EL (cell line): ENCODE measurements around the gene BCAT1.
"Not testable (repeated sequence)": the region's sequence is repeated elsewhere in the genome, so short reads cannot be mapped to it uniquely, and the experiment has no call there.

Experiments
- DNase-seq: peaks from one replicate; pipeline ENCODE4 v3.0.0-alpha.2; 2016

BCAT1 gene

DNA sequence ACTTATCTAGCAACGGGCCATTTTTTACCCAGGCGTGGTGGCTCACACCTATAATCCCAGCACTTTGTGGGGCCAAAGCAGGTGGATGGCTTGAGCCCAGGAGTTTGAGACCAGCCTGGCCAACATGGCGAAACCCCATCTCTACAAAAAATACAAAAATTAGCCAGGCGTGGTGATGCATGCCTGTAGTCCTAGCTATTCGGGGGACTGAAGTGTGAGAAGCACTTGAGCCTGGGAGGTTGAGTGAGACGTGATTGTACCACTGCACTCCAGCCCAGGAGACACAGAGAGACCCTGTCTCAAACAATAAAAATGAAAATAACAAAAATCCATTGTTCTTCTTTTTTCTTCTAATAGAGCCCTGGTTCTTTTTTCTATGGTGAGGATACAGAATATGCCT is 7.5 kb upstream of the BCAT1 start:
- DNase-seq: not testable (repeated sequence)

DNA sequence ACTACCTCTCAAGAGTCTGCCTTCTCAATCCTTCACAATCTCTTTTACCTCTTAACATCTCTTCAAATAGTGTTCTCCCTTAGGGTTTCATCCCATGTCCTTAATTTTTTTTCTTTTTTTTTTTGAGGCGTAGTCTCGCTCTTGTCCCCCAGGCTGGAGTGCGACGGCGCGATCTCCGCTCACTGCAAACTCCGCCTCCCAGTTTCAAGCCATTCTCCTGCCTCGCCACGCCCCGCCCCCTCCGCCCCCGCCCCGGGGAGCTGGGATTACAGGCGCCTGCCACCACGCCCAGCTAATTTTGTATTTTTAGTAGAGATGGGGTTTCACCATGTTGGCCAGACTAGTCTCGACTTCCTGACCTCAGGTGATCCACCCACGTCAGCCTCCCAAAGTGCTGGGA is 7.0 kb upstream of the BCAT1 start:
- DNase-seq: no peak

DNA sequence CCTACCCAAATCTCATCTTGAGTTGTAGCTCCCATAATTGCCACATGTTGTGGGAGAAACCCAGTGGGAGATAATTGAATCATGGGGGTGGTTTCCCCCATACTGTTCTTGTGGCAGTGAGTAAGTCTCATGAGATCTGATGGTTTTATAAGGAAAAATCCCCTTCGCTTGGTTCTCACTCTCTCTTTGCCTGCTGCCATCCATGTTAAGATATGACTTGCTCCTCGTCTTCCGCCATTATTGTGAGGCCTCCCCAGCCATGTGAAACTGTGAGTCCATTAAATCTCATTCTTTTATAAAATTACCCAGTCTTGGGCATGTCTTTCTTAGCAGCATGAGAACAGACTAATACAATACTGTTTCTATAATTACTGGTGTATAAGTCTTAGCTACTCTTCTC is 6.5 kb upstream of the BCAT1 start:
- no peak for DNase-seq

DNA sequence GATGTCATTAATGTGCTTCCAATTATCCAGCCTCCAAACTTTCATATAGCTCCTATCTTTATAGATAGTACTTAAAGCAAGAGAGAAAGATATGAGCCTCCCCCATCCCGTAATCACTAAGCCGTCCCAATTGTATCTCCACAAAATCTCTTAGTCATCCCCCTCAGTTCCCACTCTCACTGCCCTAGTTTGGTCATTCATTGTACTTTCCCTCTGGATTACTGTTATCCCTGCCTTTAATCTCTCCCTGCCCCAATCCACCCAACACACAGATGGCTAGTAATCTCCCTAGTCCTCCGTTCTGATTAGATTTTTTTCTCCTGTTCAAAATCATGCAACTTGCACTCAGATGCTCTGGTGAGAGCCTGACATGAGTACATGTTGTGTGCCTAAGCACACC is 5.4 kb upstream of the BCAT1 start:
- DNase-seq: no peak

DNA sequence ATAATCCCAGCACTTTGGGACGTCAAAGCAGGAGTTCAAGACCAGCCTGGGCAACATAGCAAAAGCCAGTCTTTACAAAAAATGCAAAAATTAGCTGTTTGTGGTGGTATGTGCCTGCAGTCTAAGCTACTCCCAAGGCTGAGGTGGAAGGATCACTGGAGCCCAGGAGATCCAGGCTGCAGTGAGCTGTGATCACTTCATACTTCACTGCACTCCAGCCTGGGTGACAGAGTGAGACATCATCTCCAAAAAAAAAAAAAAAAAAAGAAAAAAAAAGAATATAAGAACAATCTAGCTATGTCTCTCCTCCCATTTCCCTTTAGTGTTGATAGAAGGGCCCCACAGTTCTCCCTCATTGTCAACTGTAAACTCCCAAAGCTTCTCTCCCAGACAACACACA is 3.5 kb upstream of the BCAT1 start:
- DNase-seq: no peak

DNA sequence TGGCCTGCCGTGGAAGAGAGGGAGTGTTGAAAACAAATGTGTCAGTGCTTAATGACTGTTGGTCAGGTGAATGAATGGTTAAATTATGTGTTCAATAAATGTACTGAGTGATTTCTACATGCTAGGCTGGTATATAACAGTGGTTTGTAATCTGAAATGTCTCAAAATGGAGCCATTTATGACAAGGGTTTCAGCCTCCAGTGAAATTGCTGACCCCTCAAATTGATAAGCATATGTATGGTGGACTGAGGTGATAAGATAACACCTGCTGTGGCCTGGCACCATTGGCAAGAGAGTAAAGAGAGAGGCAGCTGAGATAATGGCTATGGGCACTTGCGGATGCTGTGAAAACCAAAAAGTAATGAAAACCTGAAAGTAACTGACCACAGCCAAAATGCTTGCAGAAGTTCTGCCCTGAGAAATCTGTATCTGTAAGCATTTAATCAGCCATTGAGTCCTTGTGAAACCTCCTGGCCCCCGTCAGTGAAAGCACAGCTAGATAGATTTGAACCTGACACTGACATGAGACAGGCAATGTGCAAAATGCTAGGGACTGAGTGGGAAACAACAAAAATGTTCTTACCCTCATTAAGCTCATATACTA is 1.4 kb upstream of the BCAT1 start:
- no peak for DNase-seq

DNA sequence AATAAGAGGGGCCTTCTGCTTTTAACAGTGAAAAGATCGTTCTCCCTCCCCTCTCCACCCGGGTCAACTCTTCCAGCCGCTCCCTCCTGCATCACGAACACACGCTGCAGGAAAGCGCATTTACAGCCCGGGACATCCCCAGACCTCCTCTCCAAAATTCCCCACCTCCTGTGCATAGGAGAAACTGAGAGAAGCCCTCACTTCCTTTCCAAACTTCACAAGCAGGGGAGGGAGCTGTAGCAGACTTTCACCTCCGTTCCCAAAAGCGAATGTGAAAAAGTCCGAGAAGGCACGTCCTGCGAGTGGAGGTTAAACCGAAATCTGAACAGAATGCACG is 513 bp downstream of the BCAT1 start:
- peak; percentile 55 for DNase-seq

DNA sequence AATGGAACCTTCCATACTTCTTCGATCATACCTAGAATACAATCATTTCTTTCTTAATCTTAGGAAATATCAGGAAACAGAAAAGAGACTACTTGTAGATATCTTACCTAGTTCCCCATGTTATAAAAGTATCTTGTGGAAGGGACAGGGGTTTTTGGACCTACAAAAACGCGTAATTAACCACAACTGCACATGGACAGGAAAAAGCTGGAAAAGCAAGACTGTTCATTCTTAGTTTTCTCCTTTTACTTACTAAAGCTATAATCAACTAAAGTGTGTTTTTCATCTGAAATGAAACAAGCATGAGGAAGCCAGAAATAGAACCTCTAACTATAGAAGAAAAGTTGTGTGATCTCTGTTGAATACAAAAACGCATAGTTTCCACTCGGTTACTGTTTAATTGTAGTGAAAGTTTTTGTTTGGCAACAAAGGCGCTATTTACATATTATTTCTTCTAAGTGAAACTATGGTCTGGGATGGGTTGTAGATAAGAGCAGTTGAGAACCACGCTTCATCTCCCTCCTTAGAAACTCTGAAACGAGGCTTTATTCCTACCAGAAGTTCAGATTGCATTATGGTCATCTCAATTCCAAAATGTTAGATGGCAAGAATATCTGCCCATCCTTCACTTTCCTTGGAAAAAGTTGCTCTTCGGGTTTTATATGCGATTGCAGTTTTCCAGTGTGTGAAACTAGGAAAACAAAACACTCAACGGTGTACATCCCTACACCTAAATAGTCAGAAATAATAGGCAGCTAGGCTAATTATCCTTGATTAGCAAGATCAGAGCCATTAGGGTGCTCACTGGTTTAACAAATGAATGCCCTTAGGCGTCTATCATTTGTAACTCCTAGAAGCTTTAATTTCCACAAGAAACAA is 1.1 kb downstream of the BCAT1 start:
- DNase-seq: no peak

DNA sequence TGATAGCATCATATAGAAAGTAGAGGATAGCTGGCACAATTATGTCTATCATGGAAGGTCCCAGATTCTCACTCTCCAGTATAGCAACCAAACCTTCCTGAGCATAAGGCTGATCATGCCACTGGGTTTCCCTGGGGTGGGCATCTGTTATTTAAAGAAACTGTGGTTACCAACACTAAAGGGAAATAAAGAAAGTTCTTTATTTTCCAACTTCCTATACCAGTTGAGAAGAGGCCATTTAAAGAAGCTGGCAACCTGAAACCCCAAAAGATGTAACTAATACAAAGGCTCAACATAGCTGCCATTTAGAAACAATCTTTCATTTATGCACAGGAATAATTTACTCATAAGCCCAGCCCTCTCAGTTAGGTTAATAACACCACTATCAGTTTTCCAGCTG is 3.1 kb downstream of the BCAT1 start:
- DNase-seq: no peak

DNA sequence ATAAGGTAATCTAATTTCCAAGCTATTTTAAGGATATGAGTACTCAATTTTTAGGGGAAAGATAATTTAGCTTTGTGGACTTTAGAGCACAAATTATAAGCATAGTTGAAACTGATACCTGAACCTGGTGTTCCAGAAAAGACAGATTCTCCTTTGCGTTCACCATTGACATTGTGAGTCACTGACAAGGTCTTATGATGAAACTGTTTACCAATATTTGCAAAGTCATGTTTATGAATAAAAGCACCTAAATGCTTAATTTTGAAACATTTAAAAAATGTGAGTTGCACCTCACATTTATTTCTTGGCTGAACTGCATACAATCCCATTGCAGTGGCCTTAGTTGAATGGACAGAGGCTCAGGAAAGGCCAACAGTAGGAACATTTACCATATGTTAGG is 3.9 kb downstream of the BCAT1 start:
- no peak for DNase-seq

DNA sequence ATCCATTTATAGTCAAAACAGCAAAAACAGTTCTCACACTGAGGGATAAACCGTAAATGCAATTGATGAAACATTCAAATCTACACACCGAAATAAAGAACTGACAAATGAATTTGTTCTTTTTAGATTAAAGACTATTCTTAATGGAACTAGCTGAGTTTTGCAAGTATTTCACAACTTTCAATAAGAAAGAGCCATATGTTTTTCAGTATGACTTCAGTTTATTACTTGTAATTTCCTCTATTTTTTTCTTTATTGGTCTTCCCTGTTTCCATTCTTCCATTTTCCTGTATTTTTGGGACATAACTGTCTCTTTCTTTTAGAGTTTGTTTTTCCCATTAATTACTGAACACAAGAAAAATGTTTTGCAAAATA is 4.3 kb downstream of the BCAT1 start:
- DNase-seq: no peak

DNA sequence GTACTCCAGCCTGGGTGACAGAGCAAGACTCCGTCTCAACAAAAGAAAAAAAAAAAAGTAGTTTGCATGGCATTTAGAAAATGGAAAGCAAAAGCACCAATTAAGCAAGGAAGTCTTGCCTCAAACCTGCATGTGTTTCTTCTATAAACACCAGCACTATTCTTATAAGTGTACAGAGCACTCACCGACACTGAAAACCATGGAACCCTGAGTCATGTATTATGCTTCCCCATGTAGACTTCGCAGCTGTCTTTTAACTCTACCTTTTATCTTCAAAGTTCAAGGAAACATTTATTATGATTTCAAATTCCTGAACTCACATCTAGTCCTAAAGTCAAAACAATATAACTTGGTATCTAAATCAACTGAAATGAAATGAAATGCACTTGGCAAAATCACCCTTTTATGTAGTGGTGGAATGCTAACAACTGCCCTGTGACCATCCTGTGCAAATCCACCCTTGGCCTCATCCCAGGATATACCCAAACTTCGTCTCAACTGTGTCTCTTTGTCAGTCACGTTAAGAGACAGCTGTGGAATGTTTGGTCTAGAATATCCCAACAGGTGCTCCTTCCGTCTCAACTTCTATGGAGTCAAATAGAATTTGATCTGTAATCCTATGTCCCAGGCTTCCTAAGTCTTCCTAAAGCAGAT is 4.8 kb downstream of the BCAT1 start:
- no peak for DNase-seq

DNA sequence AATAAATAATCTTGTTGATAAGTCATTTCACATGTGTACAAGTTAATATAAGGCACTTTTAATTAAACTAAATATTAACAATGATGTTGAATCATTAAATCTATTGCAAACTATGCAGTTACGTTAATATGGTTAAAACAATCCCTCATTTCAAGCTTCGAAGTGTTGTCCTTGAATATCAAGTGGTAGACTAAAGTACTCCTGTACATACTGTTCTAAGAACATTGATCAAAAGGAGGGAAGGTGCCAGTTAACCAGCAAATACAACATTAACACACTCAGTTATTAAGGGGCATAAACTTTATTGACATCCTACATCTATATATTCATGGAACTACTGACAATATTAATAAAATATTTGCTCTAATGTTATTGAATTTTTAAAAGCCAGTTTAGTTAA is 8.7 kb downstream of the BCAT1 start:
- no peak for DNase-seq

DNA sequence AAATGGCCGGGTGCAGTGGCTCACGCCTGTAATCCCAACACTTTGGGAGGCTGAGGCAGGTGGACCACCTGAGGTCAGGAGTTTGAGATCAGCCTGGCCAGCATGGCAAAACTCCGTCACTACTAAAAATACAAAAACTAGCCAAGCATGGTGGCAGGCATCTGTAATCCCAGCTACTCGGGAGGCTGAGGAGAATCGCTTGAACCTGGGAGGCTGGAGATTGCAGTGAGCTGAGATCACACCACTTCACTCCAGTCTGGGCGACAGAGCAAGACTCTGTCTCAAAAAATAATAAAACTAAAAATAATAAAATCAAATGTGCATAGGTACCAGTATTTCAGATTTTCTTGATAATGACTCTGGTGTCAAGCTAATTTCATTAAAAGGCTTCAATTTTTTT is 9.3 kb downstream of the BCAT1 start:
- not testable (repeated sequence) for DNase-seq

DNA sequence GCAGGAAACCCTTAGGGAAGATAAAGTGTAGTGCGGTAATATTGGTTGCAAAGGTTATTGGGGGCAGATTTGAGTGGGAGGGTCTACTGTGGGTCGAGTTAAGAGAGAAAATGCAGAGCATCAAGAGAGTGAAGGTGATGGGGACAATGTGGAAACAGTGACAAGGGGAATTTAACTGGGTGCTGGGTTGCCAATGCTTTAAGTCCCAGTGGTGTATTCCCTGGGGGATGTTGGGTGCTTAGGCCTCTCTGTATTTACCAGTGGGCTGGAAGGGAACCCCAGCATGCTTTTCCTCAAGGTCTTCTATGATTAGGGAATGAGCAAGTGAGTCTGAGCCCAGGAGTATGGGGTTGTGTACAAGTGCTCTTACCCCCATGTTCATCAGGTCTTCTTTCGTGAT is 10.6 kb downstream of the BCAT1 start:
- no peak for DNase-seq

DNA sequence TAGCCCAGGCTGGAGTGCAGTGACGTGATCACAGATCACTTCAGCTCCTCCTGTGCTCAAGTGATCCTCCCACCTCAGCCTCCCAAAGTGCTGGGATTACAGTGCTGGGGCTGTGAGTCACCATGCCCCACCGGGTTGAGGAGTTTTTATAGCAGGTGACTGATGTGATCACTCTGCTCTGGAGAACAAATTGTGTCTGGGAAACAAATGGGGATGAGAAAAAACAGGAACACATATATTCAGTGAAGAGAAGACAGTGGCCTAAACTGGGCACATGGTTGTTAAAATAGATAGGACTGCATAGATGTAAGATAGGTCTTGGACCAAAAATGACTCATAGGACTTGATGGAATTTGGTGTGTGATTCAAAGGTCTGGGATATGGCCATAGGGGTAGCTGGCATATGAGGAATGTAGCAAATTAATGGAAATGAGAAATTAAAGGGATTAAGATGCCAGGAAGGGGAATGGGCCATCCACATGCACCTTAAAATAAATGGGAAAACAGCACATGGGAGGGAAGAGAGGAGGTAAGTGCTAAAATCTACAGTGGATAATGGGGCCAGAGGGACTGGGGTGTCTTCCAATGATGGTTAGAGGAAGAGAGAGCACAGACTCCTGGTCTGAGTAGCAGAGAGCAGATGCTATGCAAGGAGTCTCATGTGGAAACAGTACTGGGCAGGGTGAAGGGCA is 11.2 kb downstream of the BCAT1 start:
- DNase-seq: peak; percentile 78

DNA sequence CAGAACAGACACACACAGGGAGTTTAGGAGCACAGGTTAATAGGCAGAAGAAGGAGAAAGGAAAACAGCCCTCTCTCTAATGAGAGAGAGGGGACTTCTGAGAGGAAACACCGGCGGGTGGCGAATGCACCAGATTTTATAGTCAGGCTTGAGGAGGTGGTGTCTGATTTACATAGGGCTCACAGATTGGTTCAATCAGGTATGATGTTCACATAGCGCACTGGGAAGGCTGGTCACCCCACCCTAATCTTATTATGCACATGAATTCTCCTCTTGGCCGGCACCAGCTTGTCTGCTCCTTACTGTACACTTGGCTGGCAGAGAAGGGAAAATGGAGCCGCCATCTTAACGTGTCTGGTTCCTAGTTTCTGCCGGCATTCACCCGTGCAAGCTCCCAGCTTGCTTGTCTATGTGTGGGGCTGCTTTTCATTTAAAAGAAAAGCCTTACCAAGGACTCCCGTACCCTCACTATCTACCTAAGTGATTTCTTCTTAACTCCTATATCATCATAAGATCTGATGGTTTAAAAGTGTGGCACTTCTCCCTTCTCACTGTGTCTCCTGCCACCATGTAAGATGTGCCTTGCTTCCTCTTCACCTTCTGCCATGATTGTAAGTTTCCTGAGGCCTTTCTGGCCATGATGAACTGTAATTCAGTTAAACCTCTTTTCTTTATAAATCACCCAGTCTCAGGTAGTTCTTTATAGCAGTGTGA is 15.1 kb downstream of the BCAT1 start:
- no peak for DNase-seq

DNA sequence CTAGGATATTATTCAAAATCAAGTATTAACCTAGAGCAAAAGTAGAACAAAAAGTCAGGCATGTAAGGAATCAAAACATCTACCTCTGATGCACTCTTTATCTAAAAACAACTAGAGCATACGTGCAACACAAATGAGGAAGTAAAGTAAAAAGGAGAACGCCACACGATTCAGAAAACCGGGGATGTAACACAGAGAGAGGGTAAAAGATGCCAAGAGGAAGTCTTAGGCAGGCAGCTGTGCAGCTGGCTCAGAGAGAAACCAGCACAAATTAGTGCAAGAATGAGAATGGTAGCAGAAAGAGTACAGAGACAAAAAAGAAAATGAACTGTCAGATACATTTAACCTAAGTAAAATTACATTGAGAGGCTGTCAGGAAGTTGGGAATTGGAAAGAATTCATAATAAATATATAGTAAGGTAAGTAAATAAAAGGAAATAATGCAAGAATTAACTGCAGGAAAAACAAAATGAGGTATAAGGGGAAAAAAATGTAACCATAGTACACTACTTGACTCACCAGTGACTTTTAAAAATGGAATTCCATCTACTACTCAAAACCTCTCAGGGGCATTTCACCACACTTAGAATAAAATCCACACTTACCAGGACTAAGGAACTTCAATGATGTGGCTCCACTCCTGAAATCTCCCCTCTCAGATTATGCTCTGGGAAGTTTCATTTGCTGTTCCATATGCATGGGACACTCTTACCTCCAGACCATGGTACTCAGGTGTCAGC is 17.1 kb downstream of the BCAT1 start:
- DNase-seq: peak; percentile 54

DNA sequence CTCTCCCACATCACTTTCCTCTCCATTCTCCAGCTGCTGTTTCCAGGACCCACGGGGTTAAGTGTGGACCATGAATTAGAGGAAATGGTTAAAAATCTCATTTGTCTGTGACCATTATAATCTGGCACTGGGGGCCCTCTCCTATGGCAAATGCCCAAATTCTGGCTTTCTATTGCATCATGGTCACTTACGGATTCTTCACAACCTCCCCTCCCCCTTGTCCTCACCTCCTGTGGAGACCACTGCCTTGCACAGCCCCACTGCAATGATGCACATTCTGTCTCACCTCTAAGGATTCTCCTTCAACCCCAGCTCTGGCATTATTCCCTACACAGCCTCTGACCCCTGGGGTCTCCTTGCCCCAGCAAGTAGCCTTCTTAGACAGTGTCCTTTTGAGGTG is 18.9 kb downstream of the BCAT1 start:
- no peak for DNase-seq

DNA sequence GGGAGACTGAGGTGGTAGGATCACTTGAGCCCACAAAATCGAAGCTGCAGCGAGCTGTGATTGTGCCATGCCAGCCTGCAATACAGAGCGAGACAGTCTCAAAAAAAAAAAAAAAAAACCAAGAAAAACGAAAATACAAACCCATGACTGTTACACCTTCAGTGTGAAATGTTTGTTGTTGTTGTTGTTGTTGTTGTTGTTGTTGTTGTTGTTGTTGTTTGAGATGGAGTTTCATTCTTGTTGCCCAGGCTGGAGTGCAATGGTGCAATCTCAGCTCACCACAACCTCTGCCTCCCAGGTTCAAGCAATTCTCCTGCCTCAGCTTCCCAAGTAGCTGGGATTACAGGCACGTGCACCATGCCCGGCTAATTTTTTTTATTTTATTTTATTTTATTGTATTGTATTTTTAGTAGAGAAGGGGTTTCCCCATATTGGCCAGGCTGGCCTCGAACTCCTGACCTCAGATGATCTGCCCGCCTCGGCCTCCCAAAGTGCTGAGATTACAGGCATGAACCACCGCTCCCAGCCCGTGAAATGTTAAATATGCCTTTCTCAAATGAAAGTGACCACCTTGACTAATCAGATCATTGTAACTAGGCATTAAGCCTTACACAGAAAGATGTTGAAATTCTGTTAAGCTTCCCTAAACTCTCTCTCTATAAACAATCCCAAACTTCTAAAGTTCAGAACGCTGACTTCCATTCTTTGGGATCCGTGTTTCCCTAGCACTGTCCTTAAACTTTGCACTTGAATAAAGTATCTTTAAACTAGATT is 20.2 kb downstream of the BCAT1 start:
- not testable (repeated sequence) for DNase-seq

DNA sequence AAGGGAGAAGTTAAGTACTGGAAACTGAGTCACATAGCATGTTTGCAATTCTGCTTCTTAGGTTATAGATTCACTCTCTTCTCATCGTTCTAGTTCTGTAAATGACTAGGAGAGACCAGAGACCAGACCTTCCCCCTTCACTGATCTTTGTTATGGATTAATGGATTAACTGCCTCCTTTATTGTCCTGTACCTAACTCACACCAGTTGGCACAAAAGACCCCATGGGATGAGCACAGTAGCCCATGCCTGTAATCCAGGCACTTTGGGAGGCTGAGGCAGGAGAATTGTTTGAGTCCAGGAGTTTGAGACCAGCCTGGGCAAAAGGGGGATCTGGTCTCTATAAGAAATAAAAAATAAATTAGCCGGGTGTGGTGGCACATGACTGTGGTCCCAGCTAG is 20.8 kb downstream of the BCAT1 start:
- DNase-seq: no peak

DNA sequence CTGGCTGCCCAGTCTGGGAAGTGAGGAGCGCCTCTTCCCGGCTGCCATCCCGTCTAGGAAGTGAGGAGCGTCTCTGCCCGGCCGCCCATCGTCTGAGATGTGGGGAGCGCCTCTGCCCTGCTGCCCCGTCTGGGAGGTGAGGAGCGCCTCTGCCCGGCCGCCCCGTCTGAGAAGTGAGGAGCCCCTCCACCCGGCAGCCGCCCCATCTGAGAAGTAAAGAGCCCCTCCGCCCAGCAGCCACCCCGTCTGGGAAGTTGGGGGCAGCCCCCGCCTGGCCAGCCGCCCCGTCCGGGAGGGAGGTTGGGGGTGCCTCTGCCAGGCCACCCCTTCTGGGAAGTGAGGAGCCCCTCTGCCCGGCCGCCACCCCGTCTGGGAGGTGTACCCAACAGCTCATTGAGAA is 22.8 kb downstream of the BCAT1 start:
- not testable (repeated sequence) for DNase-seq
